ENCODE data around the gene NUCB1.
"Not testable (repeated sequence)": the region's sequence is repeated elsewhere in the genome, so short reads cannot be mapped to it uniquely, and the experiment has no call there.

NUCB1 gene

GRCh38 chr19:48877855-48878195 is 22.3 kb upstream of the NUCB1 start:
- no peaks in the 10 kb centered on the region for H3K9me3 ChIP-seq (ENCODE audit: insufficient read depth, low read depth, low read length)
- H3K27me3 ChIP-seq (ENCODE audit: insufficient read depth, low read length), result no peaks in the 10 kb centered on the region
- H3K36me3 ChIP-seq (ENCODE audit: insufficient read depth, low read depth, low read length), result peaks cover 35% of the 10 kb centered on the region
- no peak overlapping the region for H3K27ac ChIP-seq (ENCODE audit: low read length)
- no peak overlapping the region for H3K4me3 ChIP-seq (ENCODE audit: low read length)
- H3K4me1 ChIP-seq (ENCODE audit: insufficient read depth, low read length), result peaks cover 5% of the 10 kb centered on the region
- H3K9ac ChIP-seq (ENCODE audit: low read depth, low read length), result no peak overlapping the region

GRCh38 chr19:48878196-48879024 is 21.7 kb upstream of the NUCB1 start:
- Histone ChIP-seq H3K9me3 (ENCODE audit: insufficient read depth, low read depth, low read length) (no peaks in the 10 kb centered on the region), H3K36me3 (ENCODE audit: insufficient read depth, low read depth, low read length) (peaks cover 33% of the 10 kb centered on the region), H3K27ac (ENCODE audit: low read length) (no peak overlapping the region), H3K9ac (ENCODE audit: low read depth, low read length) (no peak overlapping the region), H3K4me3 (ENCODE audit: low read length) (no peak overlapping the region), H3K27me3 (ENCODE audit: insufficient read depth, low read length) (no peaks in the 10 kb centered on the region), H3K4me1 (ENCODE audit: insufficient read depth, low read length) (peaks cover 3% of the 10 kb centered on the region)

GRCh38 chr19:48879025-48879637 is 21.0 kb upstream of the NUCB1 start:
- Histone ChIP-seq H3K27ac (ENCODE audit: low read length) (no peak overlapping the region), H3K27me3 (ENCODE audit: insufficient read depth, low read length) (no peaks in the 10 kb centered on the region), H3K36me3 (ENCODE audit: insufficient read depth, low read depth, low read length) (peaks cover 25% of the 10 kb centered on the region), H3K4me3 (ENCODE audit: low read length) (no peak overlapping the region), H3K9me3 (ENCODE audit: insufficient read depth, low read depth, low read length) (no peaks in the 10 kb centered on the region), H3K4me1 (ENCODE audit: insufficient read depth, low read length) (no peaks in the 10 kb centered on the region; the same call in 1 of the 2 replicates), H3K9ac (ENCODE audit: low read depth, low read length) (no peak overlapping the region)

- peaks cover 20% of the 10 kb centered on the region for H3K36me3 ChIP-seq (ENCODE audit: insufficient read depth, low read depth, low read length)
- not testable (repeated sequence) for H3K9me3 ChIP-seq (ENCODE audit: insufficient read depth, low read depth, low read length); H3K4me1 ChIP-seq (ENCODE audit: insufficient read depth, low read length); H3K27ac ChIP-seq (ENCODE audit: low read length); H3K4me3 ChIP-seq (ENCODE audit: low read length); H3K27me3 ChIP-seq (ENCODE audit: insufficient read depth, low read length); H3K9ac ChIP-seq (ENCODE audit: low read depth, low read length)
Observed at GRCh38 chr19:48879696-48880095, 20.4 kb upstream of the NUCB1 start.

GRCh38 chr19:48881741-48882657 is 18.1 kb upstream of the NUCB1 start:
- H3K27me3 ChIP-seq (ENCODE audit: insufficient read depth, low read length), result no peaks in the 10 kb centered on the region
- H3K4me1 ChIP-seq (ENCODE audit: insufficient read depth, low read length), result no peaks in the 10 kb centered on the region; the same call in 1 of the 2 replicates
- H3K36me3 ChIP-seq (ENCODE audit: insufficient read depth, low read depth, low read length), result no peaks in the 10 kb centered on the region
- H3K4me3 ChIP-seq (ENCODE audit: low read length), result no peak overlapping the region
- H3K27ac ChIP-seq (ENCODE audit: low read length), result no peak overlapping the region
- no peaks in the 10 kb centered on the region for H3K9me3 ChIP-seq (ENCODE audit: insufficient read depth, low read depth, low read length)
- no peak overlapping the region for H3K9ac ChIP-seq (ENCODE audit: low read depth, low read length)

- Histone ChIP-seq H3K36me3 (ENCODE audit: insufficient read depth, low read depth, low read length) (no peaks in the 10 kb centered on the region), H3K4me1 (ENCODE audit: insufficient read depth, low read length) (no peaks in the 10 kb centered on the region; the same call in 1 of the 2 replicates), H3K4me3 (ENCODE audit: low read length) (no peak overlapping the region), H3K27ac (ENCODE audit: low read length) (no peak overlapping the region), H3K9me3 (ENCODE audit: insufficient read depth, low read depth, low read length) (no peaks in the 10 kb centered on the region), H3K9ac (ENCODE audit: low read depth, low read length) (no peak overlapping the region), H3K27me3 (ENCODE audit: insufficient read depth, low read length) (no peaks in the 10 kb centered on the region)
Observed at GRCh38 chr19:48883726-48884125, 16.4 kb upstream of the NUCB1 start.

- Histone ChIP-seq H3K4me1 (ENCODE audit: insufficient read depth, low read length) (no peaks in the 10 kb centered on the region; the same call in 1 of the 2 replicates), H3K9ac (ENCODE audit: low read depth, low read length) (no peak overlapping the region), H3K4me3 (ENCODE audit: low read length) (no peak overlapping the region), H3K9me3 (ENCODE audit: insufficient read depth, low read depth, low read length) (no peaks in the 10 kb centered on the region), H3K36me3 (ENCODE audit: insufficient read depth, low read depth, low read length) (no peaks in the 10 kb centered on the region), H3K27ac (ENCODE audit: low read length) (no peak overlapping the region), H3K27me3 (ENCODE audit: insufficient read depth, low read length) (no peaks in the 10 kb centered on the region)
Observed at GRCh38 chr19:48887861-48888612, 12.1 kb upstream of the NUCB1 start.

GRCh38 chr19:48889496-48889895 is 10.6 kb upstream of the NUCB1 start:
- not testable (repeated sequence) for H3K4me1 ChIP-seq (ENCODE audit: insufficient read depth, low read length); H3K9me3 ChIP-seq (ENCODE audit: insufficient read depth, low read depth, low read length)

GRCh38 chr19:48890551-48890950 is 9.6 kb upstream of the NUCB1 start:
- Histone ChIP-seq H3K27ac (ENCODE audit: low read length) (no peak overlapping the region), H3K27me3 (ENCODE audit: insufficient read depth, low read length) (no peaks in the 10 kb centered on the region), H3K9me3 (ENCODE audit: insufficient read depth, low read depth, low read length) (no peaks in the 10 kb centered on the region), H3K36me3 (ENCODE audit: insufficient read depth, low read depth, low read length) (no peaks in the 10 kb centered on the region), H3K4me3 (ENCODE audit: low read length) (no peak overlapping the region), H3K9ac (ENCODE audit: low read depth, low read length) (no peak overlapping the region), H3K4me1 (ENCODE audit: insufficient read depth, low read length) (no peaks in the 10 kb centered on the region; the same call in 1 of the 2 replicates)

More at GRCh38 chr19:48889496-48889895, 10.6 kb upstream of the NUCB1 start:
- not testable (repeated sequence) for H3K27ac ChIP-seq (ENCODE audit: low read length); H3K9ac ChIP-seq (ENCODE audit: low read depth, low read length); H3K27me3 ChIP-seq (ENCODE audit: insufficient read depth, low read length); H3K36me3 ChIP-seq (ENCODE audit: insufficient read depth, low read depth, low read length); H3K4me3 ChIP-seq (ENCODE audit: low read length)

- Histone ChIP-seq H3K27me3 (ENCODE audit: insufficient read depth, low read length) (no peaks in the 10 kb centered on the region), H3K27ac (ENCODE audit: low read length) (no peak overlapping the region), H3K9me3 (ENCODE audit: insufficient read depth, low read depth, low read length) (no peaks in the 10 kb centered on the region), H3K9ac (ENCODE audit: low read depth, low read length) (no peak overlapping the region), H3K4me1 (ENCODE audit: insufficient read depth, low read length) (no peaks in the 10 kb centered on the region; the same call in 1 of the 2 replicates), H3K4me3 (ENCODE audit: low read length) (no peak overlapping the region), H3K36me3 (ENCODE audit: insufficient read depth, low read depth, low read length) (no peaks in the 10 kb centered on the region)
Observed at GRCh38 chr19:48895226-48895625, 4.9 kb upstream of the NUCB1 start.

- H3K27ac ChIP-seq (ENCODE audit: low read length), result no peak overlapping the region
- H3K9me3 ChIP-seq (ENCODE audit: insufficient read depth, low read depth, low read length), result no peaks in the 10 kb centered on the region
- H3K4me3 ChIP-seq (ENCODE audit: low read length), result no peak overlapping the region
- no peak overlapping the region for H3K9ac ChIP-seq (ENCODE audit: low read depth, low read length)
- no peaks in the 10 kb centered on the region for H3K4me1 ChIP-seq (ENCODE audit: insufficient read depth, low read length)
- H3K36me3 ChIP-seq (ENCODE audit: insufficient read depth, low read depth, low read length), result no peaks in the 10 kb centered on the region
- no peaks in the 10 kb centered on the region for H3K27me3 ChIP-seq (ENCODE audit: insufficient read depth, low read length)
Observed at GRCh38 chr19:48896191-48896720, 3.9 kb upstream of the NUCB1 start.

Data from iPS-20b (cell line).